GM23338 (cell line): Measurements from ENCODE around the gene ZBTB18. TPM values are rescaled to one million over a fixed set of nuclear protein-coding genes. Genes with fewer than 3 reads are reported as not detected.

ENCODE experiments used
- ATAC-seq: fragments of 200-7000 bp; cut with Tn5 transposase; 3 replicates; pipeline ENCODE4 v1.9.1; 2020
- DNase-seq: peaks from one replicate; pipeline ENCODE4 v3.0.0-alpha.2; 2015; ENCODE audit warnings: low spot score
- H2AFZ ChIP-seq: fragments of 200-600 bp; sonication (generic); 2 replicates; pipeline ENCODE4 v1.8.0; 2016; ENCODE audit warnings: antibody characterized with exemption, mild to moderate bottlenecking, moderate library complexity
- H3F3A ChIP-seq: fragments of 200-600 bp; sonication (generic); replicated peaks from 2 replicates; pipeline ENCODE4 v1.8.0; 2017; ENCODE audit warnings: antibody characterized with exemption, mixed run types, low read depth
- H3K27ac ChIP-seq: fragments of 200-600 bp; sonication (generic); 2 replicates; pipeline ENCODE4 v1.6.1; 2016; ENCODE audit warnings: low read depth
- H3K27me3 ChIP-seq: fragments of 200-600 bp; sonication (generic); 2 replicates; pipeline ENCODE4 v1.8.0; 2016; ENCODE audit warnings: mild to moderate bottlenecking, mixed run types, moderate library complexity; ENCODE audit not compliant: insufficient read depth
- H3K36me3 ChIP-seq: fragments of 200-600 bp; sonication (generic); 2 replicates; pipeline ENCODE4 v1.8.0; 2016; ENCODE audit warnings: mild to moderate bottlenecking; ENCODE audit not compliant: insufficient read depth
- H3K4me1 ChIP-seq: fragments of 200-600 bp; sonication (generic); 2 replicates; pipeline ENCODE4 v1.8.0; 2016; ENCODE audit warnings: mild to moderate bottlenecking, moderate library complexity; ENCODE audit not compliant: insufficient read depth
- H3K4me2 ChIP-seq: fragments of 200-600 bp; sonication (generic); 2 replicates; pipeline ENCODE4 v1.7.1; 2017; ENCODE audit warnings: mixed run types
- H3K4me3 ChIP-seq: fragments of 200-600 bp; sonication (generic); 2 replicates; pipeline ENCODE4 v1.6.1; 2016; ENCODE audit warnings: mixed run types
- H3K79me2 ChIP-seq: fragments of 200-600 bp; sonication (generic); replicated peaks from 2 replicates; pipeline ENCODE4 v1.8.0; 2017; ENCODE audit warnings: mild to moderate bottlenecking; ENCODE audit not compliant: insufficient read depth
- H3K9me2 ChIP-seq: fragments of 200-600 bp; sonication (generic); 2 replicates; pipeline ENCODE4 v1.8.0; 2017; ENCODE audit not compliant: insufficient read depth
- H4K20me1 ChIP-seq: fragments of 200-600 bp; sonication (generic); replicated peaks from 2 replicates; pipeline ENCODE4 v1.8.0; 2017; ENCODE audit warnings: mild to moderate bottlenecking; ENCODE audit not compliant: insufficient read depth
- H3K27ac Mint-ChIP-seq: 2 replicates; pipeline ENCODE4 v1.8.0; 2020; ENCODE audit warnings: inconsistent platforms, mild to moderate bottlenecking, moderate library complexity, mixed read lengths
- H3K27me3 Mint-ChIP-seq: 3 replicates; pipeline ENCODE4 v1.8.0; 2022; ENCODE audit warnings: low read depth, mild to moderate bottlenecking, moderate library complexity, mixed read lengths, inconsistent platforms; ENCODE audit not compliant: insufficient read depth, poor library complexity
- H3K36me3 Mint-ChIP-seq: 3 replicates; pipeline ENCODE4 v1.8.0; 2021; ENCODE audit warnings: low read depth, mild to moderate bottlenecking, inconsistent platforms, moderate library complexity, mixed read lengths
- H3K4me1 Mint-ChIP-seq: 3 replicates; pipeline ENCODE4 v1.8.0; 2020; ENCODE audit warnings: mild to moderate bottlenecking, inconsistent platforms, mixed read lengths
- H3K4me3 Mint-ChIP-seq: 3 replicates; pipeline ENCODE4 v1.8.0; 2021; ENCODE audit warnings: moderate library complexity, mild to moderate bottlenecking, inconsistent platforms, mixed read lengths
- H3K9me3 Mint-ChIP-seq: 3 replicates; pipeline ENCODE4 v1.8.0; 2020; ENCODE audit warnings: moderate library complexity, mild to moderate bottlenecking, inconsistent platforms, mixed read lengths
- CREB1 ChIP-seq: fragments of 250-450 bp; sonication (Bioruptor Pico); IDR thresholded peaks from 2 replicates; pipeline ENCODE4 v1.5.0; 2020; ENCODE audit warnings: low read depth, mild to moderate bottlenecking, moderate library complexity
- CTCF ChIP-seq, 2 experiments: fragments of 200-600 bp in 1 of 2; sonication (generic) in 1 of 2; conservative IDR thresholded peaks; 2 replicates each; pipeline versions ENCODE4 v1.5.1 to v1.6.1; 2016 to 2017; ENCODE audit warnings: antibody characterized with exemption in 2 of 2, low read depth in 2 of 2, mild to moderate bottlenecking in 2 of 2, moderate library complexity in 1 of 2
- EZH2 ChIP-seq: fragments of 200-600 bp; sonication (generic); IDR thresholded peaks from one replicate; pipeline ENCODE4 v1.8.0; 2017; ENCODE audit warnings: antibody characterized with exemption, mild to moderate bottlenecking, low read depth; ENCODE audit not compliant: unreplicated experiment
- EZH2phosphoT487 ChIP-seq: fragments of 200-600 bp; sonication (generic); IDR thresholded peaks from one replicate; pipeline ENCODE4 v1.8.1; 2018; ENCODE audit warnings: antibody characterized with exemption; ENCODE audit not compliant: unreplicated experiment
- JUNB ChIP-seq: IDR thresholded peaks from one replicate; pipeline ENCODE4 v1.6.1; 2016; ENCODE audit warnings: antibody characterized with exemption; ENCODE audit not compliant: unreplicated experiment
- NANOG ChIP-seq: IDR thresholded peaks from 2 replicates; pipeline ENCODE4 v1.6.1; 2016; ENCODE audit warnings: antibody characterized with exemption, borderline replicate concordance
- POLR2AphosphoS5 ChIP-seq: IDR thresholded peaks from 2 replicates; pipeline ENCODE4 v1.6.1; 2016; ENCODE audit warnings: antibody characterized with exemption, low read depth
- ZNF114 ChIP-seq: fragments of 250-450 bp; sonication (Bioruptor Pico); IDR thresholded peaks from 2 replicates; pipeline ENCODE4 v1.5.0; 2020; ENCODE audit warnings: mild to moderate bottlenecking, moderate library complexity
- polyA plus RNA-seq: library from polyadenylated mRNA; unstranded; fragments of >200 nt; fragmentation: Nextera tagmentation; extraction: Ambion mirVana; gene quantifications from 2 replicates; pipeline ENCODE4 v1.2.1, GENCODE V29; 2016
- total RNA-seq: library from RNA; depleted of rRNA; stranded (reverse); fragments of >200 nt; shearing (Covaris generic); gene quantifications from 2 replicates; pipeline ENCODE4 v1.2.3, GENCODE V29; 2014
- TF ChIP-seq, protein P1 (sequence below): fragments of 250-450 bp; sonication (Bioruptor Pico); IDR thresholded peaks from 2 replicates; pipeline ENCODE4 v1.5.0; 2020; ENCODE audit warnings: mild to moderate bottlenecking, moderate library complexity

The ZBTB18 gene
- total and polyA plus RNA-seq, 2 experiments from 2014 or later = 5.5 to 12.2 TPM

DNA sequence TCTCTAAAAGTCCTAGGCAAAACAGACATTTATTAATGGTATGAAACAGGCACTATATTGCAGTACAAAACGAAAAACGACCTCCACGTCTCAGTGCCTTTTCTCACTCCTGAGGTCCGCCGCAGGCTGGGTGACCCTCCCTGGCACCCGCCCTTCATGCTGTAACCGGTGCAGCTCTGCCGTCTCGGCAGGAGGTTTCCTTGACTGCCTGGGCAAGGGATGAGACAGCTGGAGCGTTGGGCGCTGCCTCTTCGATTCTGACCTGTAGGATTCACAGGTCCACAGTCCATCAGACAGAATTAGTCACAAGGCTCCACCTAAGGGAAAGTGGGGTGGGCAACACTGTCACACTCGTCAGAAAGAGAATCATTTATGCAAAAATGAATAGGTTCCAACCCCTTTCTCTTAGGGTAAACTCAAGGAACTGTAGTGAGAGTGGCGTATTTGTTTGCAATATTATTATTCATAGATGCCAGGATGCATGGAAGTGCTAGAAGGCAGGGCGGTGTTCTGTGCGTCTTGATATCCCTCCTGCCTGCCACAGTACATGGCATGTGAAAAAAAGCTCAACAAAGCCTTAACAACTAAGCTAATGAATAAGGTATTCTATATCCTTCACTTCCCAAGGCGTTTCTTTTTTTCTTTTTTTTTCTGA lies 23.5 kb upstream of the ZBTB18 start:
- no peaks in the 10 kb centered on the region for H3K9me3 Mint-ChIP-seq
- Histone ChIP-seq H3K4me2 (no peak overlapping the region), H3K27ac (no peak overlapping the region), H3K9me2 (no peaks in the 10 kb centered on the region), H2AFZ (peak overlapping the region; percentile 57), H3F3A (no peaks in the 10 kb centered on the region), H3K4me3 (no peak overlapping the region), H3K27me3 (no peaks in the 10 kb centered on the region), H3K36me3 (no peaks in the 10 kb centered on the region), H3K4me1 (peaks cover 2% of the 10 kb centered on the region; the same call in 1 of the 2 replicates), H3K79me2 (no peaks in the 10 kb centered on the region), H4K20me1 (no peaks in the 10 kb centered on the region)
- H3K27me3 Mint-ChIP-seq = peaks cover 1% of the 10 kb centered on the region
- TF ChIP-seq CTCF (conservative IDR thresholded peaks at IDR 0.05; ENCODE audit: low read depth in 2 of 2) (no peak), POLR2AphosphoS5 (no peak)
- no peak overlapping the region for H3K27ac Mint-ChIP-seq
- ATAC-seq (no peak), DNase-seq (no peak)
- H3K4me3 Mint-ChIP-seq = no peak overlapping the region
- H3K36me3 Mint-ChIP-seq = no peaks in the 10 kb centered on the region
- peaks cover 4% of the 10 kb centered on the region for H3K4me1 Mint-ChIP-seq

GRCh38 chr1:244028701-244029100 lies 22.4 kb upstream of the ZBTB18 start:
- H3F3A ChIP-seq = no peaks in the 10 kb centered on the region

More at GRCh38 chr1:244028701-244029100, 22.4 kb upstream of the ZBTB18 start:
- DNase-seq (no peak), ATAC-seq (no peak)
- Mint-ChIP-seq H3K9me3 (no peaks in the 10 kb centered on the region), H3K27me3 (peaks cover 1% of the 10 kb centered on the region), H3K27ac (no peak overlapping the region), H3K4me1 (no peaks in the 10 kb centered on the region), H3K4me3 (no peak overlapping the region), H3K36me3 (no peaks in the 10 kb centered on the region)
- H3K36me3 ChIP-seq = no peaks in the 10 kb centered on the region
- no peak overlapping the region; the same call in 1 of the 2 replicates for H2AFZ ChIP-seq
- TF ChIP-seq EZH2 (no peak), NANOG (no peak), CREB1 (no peak), EZH2phosphoT487 (no peak), ZNF114 (CRISPR knock-in tag) (no peak), CTCF (conservative IDR thresholded peaks at IDR 0.05; ENCODE audit: low read depth in 2 of 2) (no peak), JUNB (no peak)
- TF ChIP-seq, protein P1, sequence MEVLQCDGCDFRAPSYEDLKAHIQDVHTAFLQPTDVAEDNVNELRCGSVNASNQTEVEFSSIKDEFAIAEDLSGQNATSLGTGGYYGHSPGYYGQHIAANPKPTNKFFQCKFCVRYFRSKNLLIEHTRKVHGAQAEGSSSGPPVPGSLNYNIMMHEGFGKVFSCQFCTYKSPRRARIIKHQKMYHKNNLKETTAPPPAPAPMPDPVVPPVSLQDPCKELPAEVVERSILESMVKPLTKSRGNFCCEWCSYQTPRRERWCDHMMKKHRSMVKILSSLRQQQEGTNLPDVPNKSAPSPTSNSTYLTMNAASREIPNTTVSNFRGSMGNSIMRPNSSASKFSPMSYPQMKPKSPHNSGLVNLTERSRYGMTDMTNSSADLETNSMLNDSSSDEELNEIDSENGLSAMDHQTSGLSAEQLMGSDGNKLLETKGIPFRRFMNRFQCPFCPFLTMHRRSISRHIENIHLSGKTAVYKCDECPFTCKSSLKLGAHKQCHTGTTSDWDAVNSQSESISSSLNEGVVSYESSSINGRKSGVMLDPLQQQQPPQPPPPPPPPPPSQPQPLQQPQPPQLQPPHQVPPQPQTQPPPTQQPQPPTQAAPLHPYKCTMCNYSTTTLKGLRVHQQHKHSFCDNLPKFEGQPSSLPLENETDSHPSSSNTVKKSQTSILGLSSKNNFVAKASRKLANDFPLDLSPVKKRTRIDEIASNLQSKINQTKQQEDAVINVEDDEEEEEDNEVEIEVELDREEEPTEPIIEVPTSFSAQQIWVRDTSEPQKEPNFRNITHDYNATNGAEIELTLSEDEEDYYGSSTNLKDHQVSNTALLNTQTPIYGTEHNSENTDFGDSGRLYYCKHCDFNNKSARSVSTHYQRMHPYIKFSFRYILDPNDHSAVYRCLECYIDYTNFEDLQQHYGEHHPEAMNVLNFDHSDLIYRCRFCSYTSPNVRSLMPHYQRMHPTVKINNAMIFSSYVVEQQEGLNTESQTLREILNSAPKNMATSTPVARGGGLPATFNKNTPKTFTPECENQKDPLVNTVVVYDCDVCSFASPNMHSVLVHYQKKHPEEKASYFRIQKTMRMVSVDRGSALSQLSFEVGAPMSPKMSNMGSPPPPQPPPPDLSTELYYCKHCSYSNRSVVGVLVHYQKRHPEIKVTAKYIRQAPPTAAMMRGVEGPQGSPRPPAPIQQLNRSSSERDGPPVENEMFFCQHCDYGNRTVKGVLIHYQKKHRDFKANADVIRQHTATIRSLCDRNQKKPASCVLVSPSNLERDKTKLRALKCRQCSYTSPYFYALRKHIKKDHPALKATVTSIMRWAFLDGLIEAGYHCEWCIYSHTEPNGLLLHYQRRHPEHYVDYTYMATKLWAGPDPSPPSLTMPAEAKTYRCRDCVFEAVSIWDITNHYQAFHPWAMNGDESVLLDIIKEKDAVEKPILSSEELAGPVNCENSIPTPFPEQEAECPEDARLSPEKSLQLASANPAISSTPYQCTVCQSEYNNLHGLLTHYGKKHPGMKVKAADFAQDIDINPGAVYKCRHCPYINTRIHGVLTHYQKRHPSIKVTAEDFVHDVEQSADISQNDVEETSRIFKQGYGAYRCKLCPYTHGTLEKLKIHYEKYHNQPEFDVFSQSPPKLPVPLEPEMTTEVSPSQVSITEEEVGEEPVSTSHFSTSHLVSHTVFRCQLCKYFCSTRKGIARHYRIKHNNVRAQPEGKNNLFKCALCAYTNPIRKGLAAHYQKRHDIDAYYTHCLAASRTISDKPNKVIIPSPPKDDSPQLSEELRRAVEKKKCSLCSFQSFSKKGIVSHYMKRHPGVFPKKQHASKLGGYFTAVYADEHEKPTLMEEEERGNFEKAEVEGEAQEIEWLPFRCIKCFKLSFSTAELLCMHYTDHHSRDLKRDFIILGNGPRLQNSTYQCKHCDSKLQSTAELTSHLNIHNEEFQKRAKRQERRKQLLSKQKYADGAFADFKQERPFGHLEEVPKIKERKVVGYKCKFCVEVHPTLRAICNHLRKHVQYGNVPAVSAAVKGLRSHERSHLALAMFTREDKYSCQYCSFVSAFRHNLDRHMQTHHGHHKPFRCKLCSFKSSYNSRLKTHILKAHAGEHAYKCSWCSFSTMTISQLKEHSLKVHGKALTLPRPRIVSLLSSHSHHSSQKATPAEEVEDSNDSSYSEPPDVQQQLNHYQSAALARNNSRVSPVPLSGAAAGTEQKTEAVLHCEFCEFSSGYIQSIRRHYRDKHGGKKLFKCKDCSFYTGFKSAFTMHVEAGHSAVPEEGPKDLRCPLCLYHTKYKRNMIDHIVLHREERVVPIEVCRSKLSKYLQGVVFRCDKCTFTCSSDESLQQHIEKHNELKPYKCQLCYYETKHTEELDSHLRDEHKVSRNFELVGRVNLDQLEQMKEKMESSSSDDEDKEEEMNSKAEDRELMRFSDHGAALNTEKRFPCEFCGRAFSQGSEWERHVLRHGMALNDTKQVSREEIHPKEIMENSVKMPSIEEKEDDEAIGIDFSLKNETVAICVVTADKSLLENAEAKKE (CRISPR knock-in tag) = no peak
- H3K4me2 ChIP-seq = no peak overlapping the region
- H4K20me1 ChIP-seq = no peaks in the 10 kb centered on the region
- no peaks in the 10 kb centered on the region for H3K79me2 ChIP-seq
- H3K27me3 ChIP-seq = no peaks in the 10 kb centered on the region
- no peak overlapping the region for H3K27ac ChIP-seq
- H3K4me3 ChIP-seq = no peak overlapping the region
- H3K9me2 ChIP-seq = no peaks in the 10 kb centered on the region
- H3K4me1 ChIP-seq = no peaks in the 10 kb centered on the region
